Endothelial cell of umbilical vein (primary cell): Measurements from ENCODE around the gene METTL6. TPM values are rescaled to one million over a fixed set of nuclear protein-coding genes. Genes with fewer than 3 reads are reported as not detected.
"Not testable (repeated sequence)": the region's sequence is repeated elsewhere in the genome, so short reads cannot be mapped to it uniquely, and the experiment has no call there.

Experiments
- BruUV-seq: library from RNA; stranded (reverse); fragments of 400-500 nt; replicated peaks from 2 replicates; lab custom pipeline; 2021; lab: Mats Ljungman, UMichigan
- CTCF ChIA-PET: fragments of 300-600, 350-600 bp; sonication (Branson Sonifier 250); formaldehyde crosslinking; loops from one replicate; lab custom pipeline; 2021; ENCODE audit warnings: antibody characterized with exemption, inconsistent platforms; lab: Charles Lee
- POLR2A ChIA-PET: fragments of 300-600, 350-600 bp; sonication (Branson Sonifier 250); formaldehyde crosslinking; loops from one replicate; lab custom pipeline; 2021; ENCODE audit warnings: antibody characterized with exemption, inconsistent platforms; lab: Charles Lee
- DNase-seq: peaks from one replicate; pipeline ENCODE4 v3.0.0-alpha.2; 2011; ENCODE audit warnings: low read depth, low spot score
- FAIRE-seq: peaks from 2 replicates; lab custom pipeline; 2011; peaks lifted over from hg19 to GRCh38; lab: Jason Lieb, UNC
- H2AFZ ChIP-seq: 2 replicates; pipeline ENCODE4 v1.6.0; 2012; ENCODE audit warnings: low read depth, low read length, control low read depth, inconsistent platforms
- H3K27ac ChIP-seq: 2 replicates; pipeline ENCODE4 v1.5.1; 2011; ENCODE audit warnings: low read depth, mild to moderate bottlenecking, control low read depth, low read length, moderate library complexity; ENCODE audit not compliant: insufficient read depth
- H3K27me3 ChIP-seq, 2 experiments: 2 replicates each; pipeline versions ENCODE4 v1.6.0 to v1.6.1; 2011; ENCODE audit warnings: low read length in 2 of 2, mixed read lengths in 1 of 2; ENCODE audit not compliant: control insufficient read depth in 2 of 2, insufficient read depth in 2 of 2
- H3K36me3 ChIP-seq, 2 experiments: 2 replicates in 1 of 2; 3 replicates in 1 of 2; pipeline ENCODE4 v1.5.1; 2011; ENCODE audit warnings: low read length in 2 of 2, mild to moderate bottlenecking in 1 of 2, moderate library complexity in 1 of 2; ENCODE audit not compliant: control insufficient read depth in 2 of 2, insufficient read depth in 2 of 2; ENCODE audit errors: extremely low read depth in 1 of 2
- H3K4me1 ChIP-seq: 3 replicates; pipeline ENCODE4 v1.5.1; 2011; ENCODE audit warnings: mild to moderate bottlenecking, low read length; ENCODE audit not compliant: control insufficient read depth, insufficient read depth; ENCODE audit errors: extremely low read depth
- H3K4me2 ChIP-seq: 2 replicates; pipeline ENCODE4 v1.6.1; 2011; ENCODE audit warnings: low read length, control low read depth, mixed read lengths; ENCODE audit not compliant: insufficient read depth
- H3K4me3 ChIP-seq, 3 experiments: fragments of 200-600 bp in 1 of 3; sonication (generic), shearing (Covaris generic) in 1 of 3; replicated peaks in 1 of 3; 2 replicates each; pipeline ENCODE4 v1.5.1; 2011 to 2016; ENCODE audit warnings: control low read depth in 3 of 3, low read length in 3 of 3, mild to moderate bottlenecking in 2 of 3, inconsistent platforms in 1 of 3, low read depth in 1 of 3, moderate library complexity in 1 of 3; ENCODE audit not compliant: insufficient read depth in 1 of 3
- H3K79me2 ChIP-seq: 2 replicates; pipeline ENCODE4 v1.6.0; 2012; ENCODE audit warnings: low read length, inconsistent platforms; ENCODE audit not compliant: control insufficient read depth, insufficient read depth
- H3K9ac ChIP-seq: replicated peaks from 2 replicates; pipeline ENCODE3; 2011; ENCODE audit warnings: low read length, control low read depth; ENCODE audit not compliant: insufficient read depth; ENCODE audit errors: extremely low read depth
- H3K9me1 ChIP-seq: replicated peaks from 3 replicates; pipeline ENCODE4 v1.6.0; 2011; ENCODE audit warnings: mild to moderate bottlenecking, low read length; ENCODE audit not compliant: control insufficient read depth, insufficient read depth; ENCODE audit errors: extremely low read depth
- H3K9me3 ChIP-seq: replicated peaks from 2 replicates; pipeline ENCODE4 v1.5.1; 2012; ENCODE audit warnings: low read length, inconsistent platforms; ENCODE audit not compliant: control insufficient read depth, insufficient read depth
- H4K20me1 ChIP-seq: replicated peaks from 2 replicates; pipeline ENCODE3; 2011; ENCODE audit warnings: mild to moderate bottlenecking, low read length; ENCODE audit not compliant: control insufficient read depth, insufficient read depth; ENCODE audit errors: extremely low read depth
- FOS ChIP-seq: IDR thresholded peaks from 2 replicates; pipeline ENCODE4 v1.6.1; 2011; ENCODE audit warnings: mild to moderate bottlenecking, low read length, moderate library complexity, borderline replicate concordance; ENCODE audit not compliant: insufficient read depth
- GATA2 ChIP-seq: IDR thresholded peaks from 2 replicates; pipeline ENCODE4 v1.7.0; 2011; ENCODE audit warnings: low read depth, mild to moderate bottlenecking, moderate library complexity, mixed read lengths, low read length; ENCODE audit not compliant: insufficient read length, insufficient read depth
- JUN ChIP-seq: IDR thresholded peaks from 2 replicates; pipeline ENCODE4 v1.6.1; 2011; ENCODE audit warnings: borderline replicate concordance, low read depth; ENCODE audit not compliant: insufficient read length, insufficient read depth
- MYC ChIP-seq: IDR thresholded peaks from one replicate; pipeline ENCODE4 v1.6.1; 2011; ENCODE audit warnings: mild to moderate bottlenecking, low read depth, low read length
- dilution Hi-C: fragments of 300-500 bp; cut with MboI; formaldehyde crosslinking; loops from one replicate; pipeline ENCODE4 v1.15.0; 2019; ENCODE audit warnings: low sequenced_read_pairs; ENCODE audit not compliant: extremely low pct_ligation_motif_present
- intact Hi-C: fragments of 100-400 bp; cut with micrococcal nuclease; formaldehyde crosslinking; loops from one replicate; pipeline ENCODE4 v1.10.0; 2022
- polyA plus RNA-seq, 4 experiments: library from polyadenylated mRNA; depleted of rRNA in 3 of 4; stranded (reverse) in 3 of 4; unstranded in 1 of 4; fragments of >200 nt; gene quantifications; 2 replicates each; pipeline versions ENCODE4 v1.2.1 to v1.2.3, GENCODE V29; 2011 to 2012; ENCODE audit warnings: missing spikeins in 1 of 4
- total RNA-seq: library from RNA; stranded (reverse); gene quantifications from 2 replicates; pipeline ENCODE4 v1.2.3, GENCODE V29; 2021
- TF ChIP-seq, protein P1 (sequence below), 2 donors: IDR thresholded peaks; 1 replicate in 1 of 2; 2 replicates in 1 of 2; pipeline ENCODE4 v1.5.1; 2011; ENCODE audit warnings: low read length in 2 of 2, mild to moderate bottlenecking in 2 of 2, moderate library complexity in 2 of 2, control low read depth in 1 of 2, inconsistent platforms in 1 of 2, low read depth in 1 of 2; ENCODE audit not compliant: insufficient read depth in 1 of 2; ENCODE audit errors: extremely low read depth in 1 of 2

Gene METTL6
- total and polyA plus RNA-seq, 2 donors (not counting 3 experiments of a cell fraction or from before 2014, with no cell fraction given), result 12.7 to 19.5 TPM

DNA sequence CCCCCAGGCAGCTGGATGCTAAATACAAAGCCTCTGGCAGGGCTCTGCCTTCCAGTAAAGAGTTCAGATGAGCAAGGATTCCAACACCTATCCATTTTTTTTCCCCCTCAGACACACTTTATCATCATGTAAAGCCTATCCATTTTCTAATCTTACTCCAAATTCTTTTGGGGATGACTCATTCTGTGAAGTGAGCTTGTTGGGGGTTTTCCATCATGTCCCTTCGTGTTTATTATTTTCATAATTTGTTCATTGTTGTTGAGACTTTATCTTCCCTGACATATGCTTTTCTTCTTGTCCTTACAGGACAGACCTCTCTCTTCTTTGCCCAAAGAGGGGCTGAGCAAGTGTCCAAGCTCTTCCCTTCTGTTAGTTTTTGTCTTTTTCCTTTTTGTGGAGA lies 60.3 kb downstream of the METTL6 start:
- DNase-seq (peak; percentile 56), FAIRE-seq (peak; percentile 15)
- BruUV-seq, result no TSS peak
- CTCF ChIA-PET, result interaction anchor here (0.7 to 1.7 kb wide), 6 partner anchors 10 to 99 kb away, joined by 3 to 11 read pairs (median 4); partner anchors contain the start of gene SH3BP5
- Histone ChIP-seq H3K79me2 (no peaks in the 10 kb centered on the region), H3K9me3 (no peaks in the 10 kb centered on the region), H3K9ac (no peak overlapping the region), H3K27ac (peak overlapping the region; percentile 26), H3K4me2 (peak overlapping the region; percentile 52), H3K9me1 (no peaks in the 10 kb centered on the region), H3K4me1 (peaks cover 28% of the 10 kb centered on the region), H2AFZ (no peak overlapping the region), H3K4me3 (no peak overlapping the region), H3K36me3 (no peaks in the 10 kb centered on the region), H4K20me1 (no peaks in the 10 kb centered on the region), H3K27me3 (no peaks in the 10 kb centered on the region)
- TF ChIP-seq FOS (peak; percentile 70), MYC (no peak), JUN (peak; percentile 66), GATA2 (peak; percentile 44)
- TF ChIP-seq, protein P1, sequence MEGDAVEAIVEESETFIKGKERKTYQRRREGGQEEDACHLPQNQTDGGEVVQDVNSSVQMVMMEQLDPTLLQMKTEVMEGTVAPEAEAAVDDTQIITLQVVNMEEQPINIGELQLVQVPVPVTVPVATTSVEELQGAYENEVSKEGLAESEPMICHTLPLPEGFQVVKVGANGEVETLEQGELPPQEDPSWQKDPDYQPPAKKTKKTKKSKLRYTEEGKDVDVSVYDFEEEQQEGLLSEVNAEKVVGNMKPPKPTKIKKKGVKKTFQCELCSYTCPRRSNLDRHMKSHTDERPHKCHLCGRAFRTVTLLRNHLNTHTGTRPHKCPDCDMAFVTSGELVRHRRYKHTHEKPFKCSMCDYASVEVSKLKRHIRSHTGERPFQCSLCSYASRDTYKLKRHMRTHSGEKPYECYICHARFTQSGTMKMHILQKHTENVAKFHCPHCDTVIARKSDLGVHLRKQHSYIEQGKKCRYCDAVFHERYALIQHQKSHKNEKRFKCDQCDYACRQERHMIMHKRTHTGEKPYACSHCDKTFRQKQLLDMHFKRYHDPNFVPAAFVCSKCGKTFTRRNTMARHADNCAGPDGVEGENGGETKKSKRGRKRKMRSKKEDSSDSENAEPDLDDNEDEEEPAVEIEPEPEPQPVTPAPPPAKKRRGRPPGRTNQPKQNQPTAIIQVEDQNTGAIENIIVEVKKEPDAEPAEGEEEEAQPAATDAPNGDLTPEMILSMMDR (IDR thresholded peaks at IDR 0.05; ENCODE audit: extremely low read depth in 1 of 2, insufficient read depth in 1 of 2, low read depth in 1 of 2, low read length in 2 of 2), result no peak
- dilution Hi-C loops, result no loop called here
- intact Hi-C loops, result no loop called here
- POLR2A ChIA-PET, result no interaction called here

DNA sequence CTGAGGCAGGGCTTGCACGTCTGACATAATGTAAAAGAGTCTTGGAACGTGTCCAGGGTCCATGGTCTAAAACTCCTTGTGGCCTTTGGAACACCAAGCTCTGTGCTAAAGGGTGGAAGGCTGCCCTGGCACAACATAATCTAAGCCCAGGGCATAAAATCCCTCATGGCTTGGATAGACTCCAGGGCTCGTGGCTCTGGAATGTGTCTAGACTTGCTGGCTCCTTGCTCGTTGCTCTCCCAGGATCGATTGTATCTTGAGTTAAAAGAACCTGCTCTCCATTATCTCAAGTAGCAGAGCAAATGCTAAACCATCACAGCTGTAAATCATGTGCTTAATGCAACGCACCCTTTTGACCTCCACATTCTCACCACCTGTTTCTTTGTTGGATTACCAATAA lies 63.3 kb downstream of the METTL6 start:
- CTCF ChIA-PET, result interaction anchor here (0.7 kb wide), 1 partner anchor 10 kb away, joined by 3 read pairs; no protein-coding TSS in a partner anchor
- DNase-seq, result peak; percentile 37
- H3K79me2 ChIP-seq, H3K9ac ChIP-seq, H3K4me2 ChIP-seq, H3K9me3 ChIP-seq, POLR2A ChIA-PET, H3K27me3 ChIP-seq, intact Hi-C loops, H3K4me3 ChIP-seq, dilution Hi-C loops, H3K27ac ChIP-seq, FAIRE-seq, BruUV-seq, H4K20me1 ChIP-seq, H3K9me1 ChIP-seq, H2AFZ ChIP-seq, H3K36me3 ChIP-seq: not testable (repeated sequence)
- H3K4me1 ChIP-seq, result peaks cover 36% of the 10 kb centered on the region
